Right lobe of liver (tissue), 4 donors: Measurements from ENCODE around the gene ATE1.

Source experiments
- CTCF ChIP-seq, 4 donors: fragments of 200-600 bp in 3 of 4; fragments of 450-650 bp in 1 of 4; IDR thresholded peaks; one replicate each; pipeline versions ENCODE4 v1.5.1 to v1.8.0; 2016 to 2022; ENCODE audit warnings: antibody characterized with exemption in 4 of 4, mild to moderate bottlenecking in 2 of 4
- POLR2A ChIP-seq: fragments of 450-650 bp; IDR thresholded peaks from one replicate; pipeline ENCODE4 v1.6.1; 2017; ENCODE audit warnings: antibody characterized with exemption, mild to moderate bottlenecking
- donor health status: DM: no; HTN: no; CAD: no.
- donor health status: DM: no; HTN: no; CAD: no.
- donor health status: DM: no; HTN: yes; CAD: no.

GRCh38 chr10:121797490-121797889 lies 130.3 kb downstream of the ATE1 start:
- TF ChIP-seq POLR2A (no peak), CTCF (IDR thresholded peaks at IDR 0.05) (no peak)
